GM19324 (cell line): Measurements from ENCODE around the gene LMX1A.

Experiments used
- ATAC-seq: cut with Tn5 transposase; IDR thresholded peaks from one replicate; pipeline ENCODE4 v1.9.1; 2021; ENCODE audit warnings: mild to moderate bottlenecking, moderate library complexity; ENCODE audit not compliant: unreplicated experiment, low FRiP score

The LMX1A gene

GRCh38 chr1:165355977-165356811 is at the start of gene LMX1A:
Gene LMX1A (minus strand): TSS chr1:165356715. CDS start chr1:165355559, 1,156 bp downstream.
- ATAC-seq: no peak

DNA sequence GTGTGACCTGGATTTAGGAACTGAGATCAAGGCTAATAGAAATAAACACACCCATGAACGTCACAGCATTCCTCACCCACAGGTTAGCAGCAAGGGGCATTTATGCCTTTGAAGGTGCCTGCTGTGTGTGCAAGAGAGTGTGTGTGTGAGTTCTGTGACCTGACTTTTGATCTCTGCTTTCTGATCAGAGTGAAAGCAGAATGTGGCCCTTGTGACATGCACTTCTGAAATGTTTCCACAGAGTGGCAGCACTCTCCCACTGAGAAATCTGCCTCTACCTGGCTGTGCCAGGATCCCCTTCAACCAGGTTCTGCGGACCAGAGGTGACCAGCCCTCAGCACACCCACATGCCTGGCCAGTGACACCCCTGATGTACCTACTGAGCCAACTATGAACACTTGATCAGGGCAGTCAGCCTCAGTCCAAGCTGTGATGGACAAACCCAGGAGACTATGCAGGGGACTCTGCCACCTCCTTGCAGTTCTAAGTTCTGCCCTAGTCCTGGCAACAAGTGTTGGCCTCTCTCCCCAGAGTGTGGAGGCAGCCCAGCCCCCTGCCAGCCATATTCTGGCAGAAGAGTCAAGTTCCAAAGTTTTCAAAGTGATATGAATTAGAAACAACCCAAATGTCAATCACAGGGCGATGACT is 47.4 kb upstream of the LMX1A start:
- no peak for ATAC-seq

DNA sequence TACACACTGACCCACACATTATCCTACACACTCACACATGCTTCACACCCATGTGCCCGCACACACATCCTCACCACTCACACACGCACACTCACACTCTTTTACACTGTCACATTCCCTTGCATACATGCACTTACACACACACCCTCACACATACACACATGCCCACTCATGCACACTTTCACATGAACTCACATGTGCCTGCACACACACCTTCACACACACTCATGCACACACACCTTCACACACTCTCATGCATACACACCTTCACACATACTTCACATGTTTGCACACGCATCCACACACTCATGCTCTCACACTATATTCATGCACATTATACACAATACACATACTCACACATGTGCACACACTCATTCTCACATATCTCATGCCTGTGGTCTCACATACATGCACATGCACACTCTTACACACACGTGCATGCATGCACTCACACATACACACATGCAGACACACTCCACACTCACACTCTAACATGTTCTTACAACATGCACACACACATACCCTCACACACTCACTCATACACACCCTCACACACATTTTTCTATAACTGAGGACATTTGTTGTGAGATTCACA is 46.1 kb upstream of the LMX1A start:
- ATAC-seq: no peak

GRCh38 chr1:165397944-165398343 is 41.4 kb upstream of the LMX1A start:
- no peak for ATAC-seq

GRCh38 chr1:165395901-165396300 is 39.4 kb upstream of the LMX1A start:
- ATAC-seq: no peak

DNA sequence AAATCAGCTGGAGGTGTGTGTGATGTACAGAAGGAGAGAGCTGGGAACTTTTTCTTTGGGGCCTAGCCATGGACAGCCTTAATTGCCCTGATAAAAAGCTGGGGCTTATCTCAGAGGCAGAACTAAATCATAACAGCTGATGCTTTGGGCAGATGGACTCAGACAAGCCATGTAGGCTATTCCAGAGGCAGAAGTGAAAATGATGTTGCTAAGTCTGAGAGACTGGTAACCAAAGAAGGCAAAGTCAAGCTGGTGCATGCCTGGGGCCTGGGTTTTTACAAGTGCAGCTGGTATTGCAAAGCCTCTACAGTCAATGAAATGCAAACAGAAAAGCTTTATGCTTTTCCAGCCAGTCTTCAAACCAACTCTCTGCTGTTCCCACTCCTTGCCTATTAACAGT is 39.0 kb upstream of the LMX1A start:
- ATAC-seq: no peak

DNA sequence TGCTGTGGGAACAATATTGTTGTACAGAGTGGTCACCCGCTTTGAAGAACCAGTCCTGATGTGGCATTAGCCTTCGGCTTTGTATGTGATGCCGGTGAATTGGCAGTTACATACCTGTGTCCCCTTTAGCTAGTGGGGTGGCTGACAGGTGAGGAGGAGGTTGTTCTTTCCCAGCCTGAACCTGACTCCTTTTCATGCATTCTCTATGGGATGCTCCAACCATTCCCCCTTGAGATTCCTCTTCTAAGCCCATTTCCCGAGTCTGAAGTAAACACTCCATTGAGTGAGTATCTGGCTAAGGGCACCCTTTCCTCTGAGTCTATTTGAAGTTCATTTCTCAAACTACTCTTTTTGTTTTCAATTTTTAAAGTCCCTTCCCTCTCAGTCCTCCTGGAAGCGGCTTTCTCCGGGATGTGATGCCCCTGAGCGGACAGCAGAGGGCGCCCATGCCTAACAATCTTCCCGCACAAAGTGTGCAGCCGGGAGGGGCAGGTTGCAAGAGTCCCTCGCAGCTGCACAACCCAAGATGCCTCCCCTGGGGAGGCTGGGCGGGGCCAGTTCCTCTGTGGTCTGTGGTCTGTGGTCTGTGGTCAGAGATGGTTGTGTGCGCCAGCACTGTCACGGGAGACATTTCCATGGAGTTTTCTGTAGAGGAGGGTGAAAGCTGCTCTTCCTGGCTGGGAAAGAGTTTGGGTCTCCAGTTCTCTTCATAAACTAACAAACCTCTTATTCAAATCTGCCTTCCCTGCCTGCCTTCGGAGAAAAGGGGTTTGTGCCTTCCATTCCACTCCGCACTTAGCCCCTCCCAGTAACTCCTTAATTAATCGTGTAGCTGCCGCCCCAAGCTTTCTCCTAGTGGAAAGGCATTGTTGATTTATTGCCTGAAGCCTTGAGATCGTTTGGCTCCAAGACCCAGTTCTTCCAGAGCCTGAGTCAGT is 36.4 kb upstream of the LMX1A start:
- ATAC-seq: peak; percentile 99

DNA sequence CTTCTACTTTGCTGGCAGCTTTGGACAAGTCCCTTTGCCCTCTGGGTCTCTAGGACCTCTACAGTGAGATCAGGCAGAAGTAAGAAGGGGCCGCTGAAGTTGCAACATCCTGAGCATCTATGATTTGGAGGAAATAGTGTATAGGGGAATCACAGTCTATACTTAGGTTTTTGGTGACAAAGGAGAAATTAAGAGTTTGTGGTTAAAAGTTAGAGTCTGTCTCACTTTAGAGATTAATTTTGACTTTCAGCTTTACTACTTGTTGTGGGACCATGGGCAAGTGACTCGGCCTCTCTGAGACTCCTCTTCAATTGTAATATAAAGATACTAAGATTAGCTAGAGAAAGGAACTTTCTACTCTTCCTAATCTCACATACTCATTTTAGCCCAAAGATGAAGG is 33.1 kb upstream of the LMX1A start:
- no peak for ATAC-seq

- no peak for ATAC-seq
Measured at GRCh38 chr1:165387961-165388360, 31.4 kb upstream of the LMX1A start.

DNA sequence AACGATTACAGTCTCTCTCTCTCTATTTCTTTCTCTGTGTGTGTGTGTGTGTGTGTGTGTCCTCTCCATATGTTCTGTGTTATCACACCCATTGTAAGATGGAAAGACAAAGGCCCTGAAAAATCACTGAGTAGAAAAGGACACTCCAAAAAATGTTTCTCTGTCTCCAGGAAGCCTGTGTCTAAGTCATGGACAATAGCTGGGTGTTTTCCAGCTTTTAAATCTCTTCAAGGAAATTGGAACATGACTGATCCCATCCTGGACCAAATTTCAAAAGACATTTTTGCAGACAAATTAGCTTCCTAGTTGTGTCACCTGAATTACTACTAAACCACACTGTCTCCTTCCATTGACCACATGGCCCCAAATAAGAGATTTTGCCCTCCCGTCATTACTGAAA is 31.0 kb upstream of the LMX1A start:
- no peak for ATAC-seq

DNA sequence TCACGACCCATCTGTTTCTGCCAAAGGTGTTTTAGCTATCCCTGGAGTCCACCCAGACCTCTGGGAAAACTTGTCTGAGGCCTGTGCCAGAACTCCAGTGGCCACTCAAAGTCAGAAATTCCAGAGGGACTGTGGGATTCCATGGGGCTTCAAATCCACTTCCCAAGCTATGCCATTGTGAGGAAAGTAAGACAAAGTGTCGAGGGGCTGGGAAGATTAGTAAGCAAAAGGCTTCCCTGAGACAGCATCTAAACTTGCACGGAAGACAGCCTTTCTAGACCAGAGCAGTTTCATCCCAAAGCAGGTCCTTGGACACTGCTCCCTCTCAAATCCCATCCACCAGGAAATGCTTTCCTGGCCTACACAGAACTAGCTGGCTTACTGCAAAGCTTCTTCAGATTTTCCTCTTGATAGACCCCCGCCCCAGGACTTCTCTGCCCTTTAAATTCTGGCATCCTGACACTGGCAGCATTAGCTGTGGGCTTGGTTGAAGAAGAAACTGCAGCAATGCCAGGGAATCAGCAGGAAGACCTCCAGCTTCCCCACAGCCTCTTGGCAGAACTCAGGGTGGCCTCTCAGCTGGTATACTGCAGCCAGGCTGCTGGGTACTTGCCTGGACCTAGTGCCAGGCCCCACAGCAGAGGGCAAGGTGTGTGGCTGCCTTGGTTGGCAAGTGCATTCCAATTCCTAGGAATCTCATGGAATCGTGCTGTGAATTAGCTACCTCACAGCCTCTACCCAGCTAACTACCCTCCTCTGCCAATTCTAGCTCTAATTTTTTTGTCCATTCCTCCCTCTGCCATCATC is 27.3 kb upstream of the LMX1A start:
- no peak for ATAC-seq

GRCh38 chr1:165383067-165383466 is 26.6 kb upstream of the LMX1A start:
- no peak for ATAC-seq

DNA sequence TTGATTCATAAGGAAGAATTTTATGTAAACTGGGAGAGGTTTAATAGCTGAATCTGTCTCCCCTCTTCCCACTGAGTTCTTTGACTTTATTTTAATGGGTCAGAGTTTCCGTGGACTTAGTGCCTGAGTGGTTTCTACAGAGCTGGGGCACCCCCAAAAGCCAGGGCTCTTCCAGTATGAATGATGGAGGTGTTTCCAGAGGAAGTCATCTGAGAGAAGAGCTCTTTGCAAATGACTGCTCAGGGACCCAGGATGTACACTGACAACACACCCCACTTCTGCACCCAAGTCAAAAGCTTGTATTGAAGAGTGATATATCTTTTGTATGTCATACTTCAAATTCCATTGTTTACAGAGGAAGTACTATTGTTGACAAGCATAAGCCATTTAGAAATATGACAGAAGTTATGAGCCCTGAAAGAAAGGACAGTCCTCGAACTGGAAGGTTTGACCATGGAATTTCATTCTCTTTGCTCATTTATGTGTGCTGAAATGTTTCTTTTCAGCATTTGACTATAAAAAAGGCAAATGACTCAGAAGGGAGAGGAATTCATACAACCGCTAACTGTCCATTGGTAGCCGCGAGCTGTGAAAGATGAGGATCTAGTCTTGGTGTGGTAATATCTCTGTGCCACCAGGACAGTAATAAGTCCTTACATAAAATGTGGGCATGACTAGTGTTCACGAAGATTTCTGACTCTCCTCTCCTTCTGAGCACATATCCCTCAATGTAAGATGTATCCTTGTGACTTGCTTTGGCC is 25.4 kb upstream of the LMX1A start:
- no peak for ATAC-seq

DNA sequence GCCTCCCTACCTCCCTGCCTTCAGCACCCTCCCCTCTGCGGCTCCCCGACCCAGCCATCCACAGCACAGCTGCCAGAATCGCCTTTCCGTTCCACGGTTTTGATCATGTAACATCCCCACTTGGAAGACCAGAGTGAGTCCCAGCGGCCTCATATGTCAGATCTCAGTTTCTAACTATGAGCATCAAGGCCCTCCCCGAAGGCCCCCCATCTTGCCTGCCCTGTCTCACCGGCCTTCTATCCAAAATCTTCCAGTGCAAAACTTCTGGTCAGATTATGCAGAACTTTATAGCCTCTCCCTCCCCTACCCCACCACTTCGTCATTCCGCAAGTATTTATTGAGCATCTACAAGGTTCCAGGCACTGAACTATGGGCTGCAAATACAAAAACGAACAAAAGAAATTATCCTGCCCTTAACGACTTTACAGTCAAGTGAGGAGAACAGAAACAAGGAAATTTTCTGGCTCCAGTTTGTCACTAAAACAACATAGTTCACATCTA is 20.3 kb upstream of the LMX1A start:
- no peak for ATAC-seq

GRCh38 chr1:165376041-165376810 is 19.7 kb upstream of the LMX1A start:
- no peak for ATAC-seq

DNA sequence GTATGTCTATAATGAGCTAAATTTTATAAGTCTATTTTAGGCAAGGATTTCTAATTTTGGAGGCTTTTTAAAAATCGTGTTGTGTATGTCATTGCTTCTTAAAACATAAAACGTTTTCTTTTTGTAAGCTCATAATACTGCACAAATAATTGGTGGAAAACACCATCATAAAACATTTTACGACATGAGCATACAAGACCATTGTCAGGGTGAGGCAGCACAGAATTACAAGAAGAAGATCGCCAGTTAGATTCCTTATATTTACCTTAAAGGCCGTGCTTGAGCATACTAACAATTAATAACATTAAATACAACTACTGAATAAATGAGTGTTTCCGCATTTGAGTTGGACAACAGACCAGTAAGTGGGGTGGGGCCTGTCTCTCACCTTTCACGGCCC is 19.1 kb upstream of the LMX1A start:
- ATAC-seq: no peak

DNA sequence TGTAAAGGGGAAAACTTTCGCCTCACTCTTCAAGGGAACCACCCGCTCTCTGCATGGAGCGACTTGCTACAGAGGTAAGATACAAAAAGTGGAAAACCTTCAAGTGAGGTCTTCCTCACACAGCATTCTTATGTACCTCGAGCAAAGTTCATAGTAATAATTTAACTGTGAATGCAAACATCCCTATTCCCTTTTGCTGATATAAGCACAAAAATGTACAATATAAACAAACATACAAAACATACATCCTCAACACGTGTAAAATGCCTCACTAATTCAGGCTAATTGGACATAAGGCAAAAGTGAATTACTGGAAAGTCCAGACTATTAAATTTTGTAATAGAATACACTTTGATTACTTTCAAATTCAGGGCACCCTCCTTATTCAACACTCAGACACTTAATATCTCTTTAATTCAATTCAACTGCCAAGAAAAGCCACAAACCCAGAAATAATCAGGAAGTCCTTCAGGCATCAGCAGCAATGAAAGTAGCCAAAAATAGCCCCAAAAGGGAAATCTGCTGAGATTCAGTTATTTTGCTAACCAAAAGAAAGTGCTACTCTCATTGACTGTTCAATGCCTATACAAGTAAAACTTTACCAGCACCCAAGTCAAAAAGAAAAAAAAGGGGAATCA is 15.2 kb upstream of the LMX1A start:
- no peak for ATAC-seq
